Fibroblast of skin of abdomen (primary cell): ENCODE results near the gene TMEM267. TPM values are rescaled to one million over a fixed set of nuclear protein-coding genes. Genes with fewer than 3 reads are reported as not detected.
"Not testable (repeated sequence)": the region's sequence is repeated elsewhere in the genome, so short reads cannot be mapped to it uniquely, and the experiment has no call there.

Experiments used
- DNase-seq: peaks from one replicate; pipeline ENCODE4 v3.0.0-alpha.2; 2013
- polyA plus RNA-seq, 2 experiments: library from polyadenylated mRNA; unstranded; fragments of 120-200 nt; gene quantifications; one replicate each; pipeline ENCODE4 v1.2.1, GENCODE V29; 2013; ENCODE audit not compliant: insufficient read length in 2 of 2

Gene TMEM267, protein sequence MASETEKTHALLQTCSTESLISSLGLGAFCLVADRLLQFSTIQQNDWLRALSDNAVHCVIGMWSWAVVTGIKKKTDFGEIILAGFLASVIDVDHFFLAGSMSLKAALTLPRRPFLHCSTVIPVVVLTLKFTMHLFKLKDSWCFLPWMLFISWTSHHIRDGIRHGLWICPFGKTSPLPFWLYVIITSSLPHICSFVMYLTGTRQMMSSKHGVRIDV
- 23.9 TPM for polyA plus RNA-seq (2013, experiment 1 of 2; ENCODE audit: insufficient read length)
- 26.7 TPM for polyA plus RNA-seq (2013, experiment 2 of 2; ENCODE audit: insufficient read length)

DNA sequence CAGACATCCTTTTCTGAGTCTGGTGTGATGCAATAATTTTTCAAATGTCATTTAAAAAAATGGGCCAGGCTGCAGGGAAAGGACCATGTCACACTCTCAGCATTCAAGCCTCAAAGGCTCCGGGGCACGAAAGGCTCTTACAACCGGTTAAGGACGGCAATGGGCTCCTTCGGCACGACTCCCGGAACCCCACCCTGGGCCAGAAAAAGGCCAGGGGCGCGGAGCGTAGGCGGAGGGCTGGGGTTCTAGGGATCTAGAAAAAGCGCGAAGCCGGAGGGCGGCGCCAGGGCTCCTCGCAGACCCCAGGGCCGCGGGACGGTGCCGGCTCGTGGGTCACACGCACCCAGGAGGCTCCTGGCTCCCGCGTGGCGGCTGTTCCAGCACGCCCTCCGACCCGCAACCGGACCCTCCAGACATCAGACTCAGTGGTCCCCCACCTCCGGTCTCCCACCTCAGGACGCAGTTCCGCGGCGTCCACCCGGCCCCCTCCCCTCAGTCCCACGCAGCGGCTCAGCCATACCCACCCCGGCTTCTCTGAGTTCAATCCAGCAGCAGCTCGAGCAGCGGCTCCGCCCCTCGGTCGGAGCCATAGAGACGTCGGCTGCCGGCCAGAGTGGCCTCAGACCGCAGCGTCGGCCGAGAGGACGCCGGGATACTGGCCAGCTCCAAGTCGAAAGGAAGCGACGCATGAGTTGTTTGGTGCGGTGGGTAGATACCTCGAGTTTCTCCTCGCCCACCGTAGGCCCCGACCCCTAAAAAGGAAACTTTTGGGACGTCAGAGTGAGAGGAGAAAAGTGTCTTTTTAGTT lies at the start of gene TMEM267:
Gene TMEM267, minus strand, starts transcription at position 568 of the 808 bp plus-strand sequence. CDS start 29,896 bp downstream, outside the sequence.
- DNase-seq: peak; percentile 96

DNA sequence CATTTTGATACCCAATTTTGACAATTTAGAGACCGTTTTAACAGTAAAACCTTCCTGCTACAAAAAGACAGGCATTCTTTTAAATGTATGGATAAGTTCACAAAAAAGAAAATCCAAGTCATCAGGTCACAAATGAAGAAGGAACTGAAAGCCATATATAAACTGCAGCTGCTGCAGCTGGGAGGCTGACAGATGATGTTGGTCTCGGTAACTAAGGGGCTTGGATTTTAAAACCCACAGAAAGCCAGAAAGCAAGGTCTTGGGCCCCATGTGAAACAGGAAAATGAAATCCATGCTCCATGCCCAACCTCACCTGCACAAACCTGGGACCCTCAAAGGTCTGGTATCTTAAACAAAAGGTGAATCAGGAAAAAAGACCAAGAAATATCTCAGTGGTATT lies 47.0 kb upstream of the TMEM267 start:
- DNase-seq: no peak

DNA sequence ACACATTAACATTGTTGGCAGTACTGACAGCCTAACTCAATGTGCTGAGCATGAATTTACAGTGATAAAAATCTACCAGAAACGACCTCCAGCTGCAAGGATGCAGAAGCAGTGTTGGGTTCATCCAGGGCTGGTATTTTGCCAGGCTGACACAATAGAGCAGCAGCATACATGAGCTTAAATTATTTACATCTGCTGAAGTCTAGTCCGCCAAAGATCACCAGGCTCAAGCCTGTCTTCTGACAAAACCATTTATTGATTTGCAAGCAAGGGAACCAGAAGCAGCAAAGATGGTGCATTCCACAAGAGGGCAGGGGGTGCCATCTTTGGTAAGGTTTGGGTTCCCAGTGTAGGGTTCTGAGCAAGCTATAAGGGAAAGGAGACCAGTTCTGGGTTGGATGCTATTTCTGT lies 40.0 kb upstream of the TMEM267 start:
- DNase-seq: peak; percentile 27

DNA sequence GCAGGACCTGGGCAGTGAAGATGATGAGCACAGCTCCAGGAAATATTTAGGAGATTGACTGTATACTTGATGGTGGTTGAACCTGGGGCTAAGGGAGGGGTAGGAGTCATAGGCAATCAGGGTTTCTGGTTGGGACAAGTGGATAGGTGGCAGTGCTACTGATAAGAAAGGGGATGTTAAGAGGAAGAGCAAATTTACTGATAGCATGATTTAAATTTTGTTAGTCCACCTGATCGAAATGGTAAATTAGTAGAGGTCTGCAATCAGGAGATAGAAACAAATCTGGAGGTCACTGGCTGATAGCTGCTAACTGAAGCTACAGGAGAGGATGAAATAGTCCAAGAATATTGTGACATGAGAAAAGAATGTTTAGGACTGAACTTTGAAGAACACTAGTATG lies 37.0 kb upstream of the TMEM267 start:
- DNase-seq: no peak

DNA sequence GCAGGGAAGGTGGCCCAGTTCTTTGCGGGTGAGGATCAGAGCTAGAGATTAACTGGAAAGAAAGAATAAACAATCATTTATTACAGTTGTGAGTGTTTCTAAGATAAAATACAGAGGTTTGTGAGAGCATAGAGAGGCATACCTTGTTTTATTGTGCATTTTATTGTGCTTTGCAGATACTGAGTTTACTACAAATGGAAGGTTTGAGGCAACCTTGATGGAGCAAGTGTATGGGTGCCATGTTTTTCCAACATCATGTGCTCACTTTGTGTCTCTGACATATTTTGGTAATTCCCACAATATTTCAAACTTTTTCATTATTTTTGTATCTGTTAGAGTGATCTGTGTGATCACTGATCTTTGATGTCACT lies 32.0 kb upstream of the TMEM267 start:
- no peak for DNase-seq

DNA sequence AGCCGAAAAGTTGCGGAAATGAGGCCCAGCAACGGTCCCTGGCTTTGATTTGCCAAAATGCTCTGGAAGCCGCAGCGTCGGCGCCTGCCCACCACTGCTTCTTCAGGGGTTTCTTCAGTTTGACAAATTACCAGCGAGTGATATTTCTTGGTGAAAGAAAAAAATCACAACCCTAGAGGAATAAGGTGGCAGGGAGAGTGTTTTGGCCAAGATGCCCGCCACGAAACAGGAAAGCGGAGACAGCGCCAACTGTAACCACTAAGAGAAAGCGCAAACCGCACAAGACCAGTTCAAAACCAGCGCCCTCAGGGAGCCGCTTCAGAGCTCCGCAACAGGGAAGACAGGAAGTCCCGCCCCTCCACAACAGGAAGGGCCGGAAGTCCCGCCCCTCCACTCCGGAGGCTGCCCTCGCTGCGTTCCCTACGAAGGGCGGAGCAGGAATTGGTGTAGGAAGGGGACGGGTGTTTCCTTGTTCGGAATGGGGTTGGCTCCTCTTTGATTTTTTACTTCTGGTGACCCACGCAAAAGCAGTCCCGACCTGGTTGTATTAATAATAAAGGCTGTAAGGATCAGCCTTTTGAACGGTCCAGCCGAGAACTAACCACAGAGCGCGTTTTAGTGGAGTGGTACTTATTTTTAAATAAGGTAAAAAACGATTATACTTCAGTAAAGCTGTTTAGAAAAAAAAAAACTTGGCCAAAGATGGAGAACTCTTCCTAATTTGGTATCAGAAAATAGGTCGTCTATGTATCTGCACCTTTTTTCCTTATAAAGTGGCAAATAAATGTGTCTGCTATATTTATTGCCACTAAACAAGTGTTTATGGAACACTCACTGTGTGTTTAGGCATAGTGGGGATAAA lies 31.4 kb upstream of the TMEM267 start, which contains the start of gene C5orf34:
Gene C5orf34, minus strand, starts transcription at position 333 of the 862 bp plus-strand sequence. CDS start 5,809 bp downstream, outside the sequence.
- peak; percentile 96 for DNase-seq

DNA sequence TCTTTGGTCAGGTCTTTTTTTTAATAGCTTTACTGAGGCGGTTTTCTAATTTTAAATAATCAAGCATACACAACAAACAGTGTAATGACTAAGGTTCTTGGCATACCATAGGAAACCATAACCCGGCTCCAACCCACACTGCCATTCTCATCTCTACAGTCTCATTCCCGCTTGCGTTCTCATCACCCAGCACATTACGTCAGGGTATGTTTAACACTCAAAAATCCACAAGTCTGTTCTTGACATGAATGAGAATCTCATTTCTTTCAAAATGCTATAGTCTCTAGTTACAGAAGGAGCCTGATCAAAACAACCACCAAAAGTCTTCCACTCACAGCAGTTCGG lies 30.8 kb upstream of the TMEM267 start:
- peak; percentile 67 for DNase-seq

DNA sequence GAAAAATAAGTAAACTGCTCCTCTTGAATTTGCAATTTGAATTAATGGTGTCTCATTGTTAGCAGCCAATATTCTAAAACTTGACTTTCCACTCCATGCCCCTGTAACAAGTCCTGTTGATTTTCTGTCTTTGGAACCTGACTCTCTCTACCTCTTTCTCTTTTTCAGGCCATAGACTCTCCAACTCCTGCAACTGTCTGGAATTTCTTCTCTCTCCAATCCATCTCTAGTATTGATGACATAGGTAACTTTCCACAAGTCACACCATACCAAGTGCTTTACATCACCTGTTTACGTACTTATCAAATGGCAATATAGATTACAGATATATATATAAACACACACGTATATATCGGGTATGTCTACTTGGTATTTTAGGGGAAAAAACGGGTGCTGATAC lies 30.4 kb upstream of the TMEM267 start:
- DNase-seq: no peak

DNA sequence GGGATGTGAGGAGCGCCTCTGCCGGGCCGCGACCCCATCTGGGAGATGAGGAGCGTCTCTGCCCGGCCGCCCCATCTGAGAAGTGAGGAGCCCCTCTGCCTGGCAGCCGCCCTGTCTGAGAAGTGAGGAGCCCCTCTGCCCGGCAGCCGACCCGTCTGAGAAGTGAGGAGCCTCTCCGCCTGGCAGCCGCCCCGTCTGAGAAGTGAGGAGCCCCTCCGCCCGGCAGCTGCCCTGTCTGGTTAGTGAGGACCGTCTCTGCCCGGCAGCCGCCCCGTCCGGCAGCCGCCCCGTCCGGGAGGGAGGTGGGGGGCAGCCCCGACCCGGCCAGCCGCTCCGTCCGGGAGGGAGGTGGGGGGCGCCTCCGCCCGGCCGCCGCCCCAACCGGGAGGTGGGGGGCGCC lies 27.4 kb upstream of the TMEM267 start:
- DNase-seq: not testable (repeated sequence)

DNA sequence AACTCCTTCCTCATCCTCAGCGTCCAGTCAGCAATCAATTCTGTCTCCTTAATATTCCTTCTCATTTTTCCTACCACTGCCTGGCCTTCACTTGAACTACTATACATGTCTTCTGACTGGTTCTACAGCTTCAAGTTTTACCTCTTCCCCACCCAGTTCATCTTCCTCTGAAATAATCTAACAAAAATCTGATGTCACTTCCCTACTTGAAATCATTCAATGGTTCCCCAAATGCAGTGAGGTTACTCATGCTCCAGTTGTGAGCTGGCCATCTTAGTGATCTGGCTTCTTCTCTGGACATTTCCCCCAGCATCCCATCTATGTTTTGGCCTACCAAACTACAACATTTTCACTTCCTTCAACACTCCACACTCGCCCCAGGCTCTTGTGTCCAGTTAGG lies 14.9 kb upstream of the TMEM267 start:
- DNase-seq: no peak

DNA sequence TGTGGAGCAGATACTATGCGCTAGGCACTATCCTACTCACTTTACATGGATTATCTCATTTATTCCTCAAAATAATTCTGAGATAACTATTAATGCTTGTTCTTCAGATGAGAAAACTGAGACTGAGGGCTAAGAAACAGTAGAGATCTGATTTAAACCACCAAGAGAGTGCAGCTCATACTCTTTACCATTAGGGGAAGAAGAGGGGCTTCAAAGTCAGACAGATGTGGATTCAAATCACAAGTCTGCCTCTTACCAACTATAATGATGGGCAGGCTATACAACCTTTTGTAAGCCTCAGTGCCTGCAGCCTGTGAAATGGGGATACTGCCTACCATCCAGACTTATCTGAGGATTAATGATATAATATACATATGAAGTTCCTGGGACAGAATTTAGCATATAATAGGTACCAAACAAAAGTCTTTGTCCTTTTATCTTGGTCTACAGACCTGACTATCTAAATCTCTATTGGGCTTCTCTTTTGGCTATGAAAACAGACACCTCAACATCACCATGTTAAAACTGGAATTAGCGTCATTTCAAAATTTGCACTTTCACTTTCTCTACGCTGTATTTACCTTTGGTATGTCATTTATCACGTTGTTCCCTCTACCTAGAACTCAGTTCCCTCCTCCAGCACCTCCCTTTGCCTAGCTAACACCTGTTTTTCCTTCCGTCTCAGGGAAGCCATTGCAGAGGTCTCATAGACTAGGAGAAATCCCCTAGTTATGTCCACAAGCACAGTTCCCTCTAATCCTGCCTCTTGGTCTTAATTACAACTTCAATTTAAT lies 13.8 kb upstream of the TMEM267 start:
- no peak for DNase-seq

DNA sequence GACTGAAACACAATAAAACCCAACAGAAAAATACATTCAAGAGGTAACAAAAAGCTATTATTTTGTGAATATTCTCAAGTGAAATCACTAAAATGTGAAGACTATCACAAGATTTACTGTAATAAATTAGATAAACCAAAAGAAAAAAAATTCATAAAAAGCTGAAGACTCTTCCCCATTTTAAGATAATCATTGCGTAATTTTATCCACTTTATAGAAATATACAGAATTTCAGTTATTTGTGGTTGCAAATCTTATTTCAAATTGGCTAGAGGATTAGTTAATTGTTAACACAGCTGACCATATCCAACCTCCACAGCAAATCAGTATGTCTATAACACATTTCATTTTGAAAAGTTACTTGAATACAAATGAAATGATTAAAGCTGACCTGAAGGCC lies 7.7 kb upstream of the TMEM267 start:
- no peak for DNase-seq

DNA sequence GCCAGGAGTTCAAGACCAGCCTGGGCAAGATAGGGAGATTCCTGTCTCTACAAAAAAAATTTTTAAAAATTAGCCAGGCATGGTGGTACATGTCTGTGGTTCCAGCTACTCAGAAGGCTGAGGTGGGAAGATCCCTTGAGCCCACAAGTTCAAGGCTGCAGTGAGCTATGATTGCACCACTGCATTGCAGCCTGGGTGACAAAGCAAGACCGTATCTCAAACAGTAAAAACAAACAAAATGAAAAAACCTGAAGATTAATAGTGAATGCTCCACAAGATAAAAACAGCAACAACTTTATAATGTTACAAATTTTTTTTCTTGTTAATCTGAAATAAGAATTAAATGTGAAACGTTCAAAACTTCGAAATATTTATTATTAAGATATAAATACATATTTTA lies 2.7 kb upstream of the TMEM267 start:
- DNase-seq: no peak

DNA sequence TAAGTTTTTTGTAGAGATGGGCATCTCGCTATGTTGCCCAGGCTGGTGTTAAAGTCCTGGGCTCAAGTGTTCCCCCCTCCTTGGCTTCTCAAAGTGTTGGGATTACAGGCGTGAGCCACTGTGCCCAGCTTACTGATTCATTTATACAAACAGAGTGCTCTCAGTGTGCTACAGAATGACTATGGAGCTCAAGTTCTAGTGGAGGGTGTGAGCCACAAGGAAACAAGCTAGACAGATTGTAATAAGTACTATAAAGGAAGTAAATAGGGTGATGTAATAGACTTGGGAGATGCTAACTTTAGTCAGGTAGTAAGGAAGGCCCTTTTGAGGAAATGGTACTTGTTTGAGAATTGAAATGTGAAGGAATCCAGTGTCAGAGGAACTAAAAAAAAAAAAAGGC lies 1.7 kb upstream of the TMEM267 start:
- no peak for DNase-seq

DNA sequence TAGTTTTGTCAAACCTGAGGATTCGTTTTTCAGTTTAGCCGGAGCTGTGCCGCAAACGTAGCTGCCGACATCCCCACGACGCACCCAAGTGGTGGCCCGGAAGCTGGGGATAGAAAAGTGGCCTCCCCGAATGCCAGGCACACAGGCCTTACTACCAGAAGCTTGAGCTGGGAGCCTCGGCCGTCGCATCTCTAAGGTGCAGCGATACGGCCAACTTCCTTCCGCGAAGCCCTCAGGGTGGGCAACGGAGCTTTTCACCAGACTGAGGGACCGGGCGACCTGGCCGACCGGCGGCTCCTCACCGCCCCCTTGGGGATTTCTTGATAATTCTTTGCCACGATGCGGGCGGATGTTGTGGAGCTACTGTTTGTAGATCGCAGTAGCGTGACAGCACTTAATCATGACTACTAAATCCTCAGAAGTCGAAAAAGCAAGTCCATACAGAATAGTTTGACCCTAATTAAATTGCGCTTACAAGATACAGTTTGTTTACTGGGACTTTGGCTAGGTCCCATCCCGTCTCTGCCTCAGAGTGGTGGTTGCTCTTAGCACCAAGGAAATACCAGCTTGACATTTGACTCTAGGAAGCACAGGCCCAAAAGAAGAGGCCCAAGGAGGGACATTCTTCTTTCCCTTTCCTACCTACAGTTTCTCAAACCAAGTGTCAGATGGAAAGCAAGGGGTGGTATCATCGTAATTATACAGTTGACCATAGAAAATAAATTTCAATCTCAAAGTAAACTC lies 613 bp upstream of the TMEM267 start:
- peak; percentile 81 for DNase-seq

DNA sequence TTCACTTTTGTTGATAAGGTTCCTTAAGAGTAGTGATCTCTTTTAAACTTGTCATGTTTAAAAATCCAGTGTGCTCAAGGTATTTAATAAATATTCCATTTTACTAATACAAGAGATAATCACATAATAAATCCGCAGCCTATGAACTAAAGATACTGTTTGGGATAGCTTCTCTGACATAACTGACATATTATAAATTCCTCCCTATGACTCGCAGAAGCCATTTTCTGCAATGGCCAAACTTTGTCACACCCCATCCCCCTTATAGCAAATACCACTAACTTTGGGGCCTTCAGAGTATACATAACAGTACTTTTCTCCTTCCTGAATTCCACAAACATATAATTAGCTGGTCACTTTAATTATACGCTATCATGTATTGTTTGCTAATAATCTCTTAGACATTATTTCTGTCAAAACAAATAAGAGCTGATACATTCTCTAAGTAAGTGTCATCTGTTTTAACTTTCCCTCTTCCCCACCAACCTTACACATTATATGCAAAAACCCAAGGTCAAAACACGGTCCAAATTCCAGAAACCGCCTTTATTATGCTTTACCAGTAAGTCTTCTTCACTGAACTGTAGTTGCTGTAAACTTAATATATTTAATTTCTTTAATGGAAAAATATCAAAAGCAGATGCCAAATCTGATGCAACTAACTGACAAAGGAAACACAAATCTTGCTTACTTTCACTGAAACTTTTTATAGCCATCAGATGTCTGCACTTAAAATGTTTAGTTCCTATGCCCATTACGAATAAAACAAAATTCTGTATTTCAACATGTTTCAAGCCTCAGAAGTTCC lies 971 bp downstream of the TMEM267 start:
- peak; percentile 72 for DNase-seq

DNA sequence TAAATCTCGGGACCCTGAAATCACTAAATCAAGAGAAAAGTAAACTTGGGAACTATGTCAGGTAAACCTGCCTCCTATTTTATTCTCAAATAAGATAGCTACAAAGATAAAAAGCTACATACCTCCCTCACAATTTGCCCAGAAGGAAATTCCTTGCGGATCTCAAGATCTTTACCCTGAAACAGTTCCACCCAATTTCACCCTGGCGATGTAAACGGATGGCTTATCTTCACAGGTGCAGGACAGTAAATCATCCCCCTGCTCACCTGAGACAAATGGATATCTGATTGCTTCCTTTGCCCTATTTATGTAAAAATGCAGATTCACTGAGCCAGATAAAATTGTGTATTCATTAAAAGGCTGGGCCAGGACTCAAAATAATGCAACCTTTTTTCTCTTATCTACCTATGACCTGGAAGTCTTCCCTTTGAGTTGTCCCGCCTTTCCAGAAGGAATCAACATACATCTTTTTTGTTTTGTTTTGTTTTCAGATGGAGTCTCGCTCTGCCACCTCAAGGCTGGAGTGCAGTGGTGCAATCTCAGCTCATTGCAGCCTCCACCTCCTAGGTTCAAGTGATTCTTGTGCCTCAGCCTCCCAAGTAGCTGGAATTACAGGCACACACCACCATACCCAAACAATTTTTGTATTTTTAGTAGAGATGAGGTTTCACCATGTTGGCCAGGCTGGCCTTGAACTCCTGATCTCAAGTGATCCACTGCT lies 13.8 kb downstream of the TMEM267 start:
- no peak for DNase-seq

DNA sequence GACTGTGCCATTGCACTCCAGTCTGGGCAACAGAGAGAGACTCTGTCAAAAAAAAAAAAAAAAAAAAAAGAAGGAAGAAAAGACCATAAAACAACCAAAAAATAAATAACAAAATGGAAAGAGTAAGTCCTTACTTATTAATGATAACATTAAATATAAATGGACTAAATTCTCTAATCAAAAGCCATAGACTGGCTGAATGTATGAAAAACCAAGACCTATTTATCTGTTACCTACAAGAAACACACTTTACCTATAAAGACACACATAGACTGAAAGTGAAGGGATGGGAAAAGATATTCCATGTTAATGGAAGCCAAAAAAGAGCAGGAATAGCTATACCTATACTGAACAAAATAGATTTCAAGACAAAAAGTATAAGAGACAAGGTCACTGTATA lies 16.6 kb downstream of the TMEM267 start:
- DNase-seq: no peak

DNA sequence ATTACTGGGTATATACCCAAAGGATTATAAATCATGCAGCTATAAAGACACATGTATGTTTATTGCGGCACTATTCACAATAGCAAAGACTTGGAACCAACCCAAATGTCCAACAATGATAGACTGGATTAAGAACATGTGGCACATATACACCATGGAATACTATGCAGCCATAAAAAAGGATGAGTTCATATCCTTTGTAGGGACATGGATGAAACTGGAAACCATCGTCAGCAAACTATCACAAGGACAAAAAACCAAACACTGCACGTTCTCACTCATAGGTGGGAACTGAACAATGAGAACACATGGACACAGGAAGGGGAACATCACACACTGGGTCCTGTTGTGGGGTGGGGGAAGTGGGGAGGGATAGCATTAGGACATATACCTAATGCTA lies 18.2 kb downstream of the TMEM267 start:
- not testable (repeated sequence) for DNase-seq

DNA sequence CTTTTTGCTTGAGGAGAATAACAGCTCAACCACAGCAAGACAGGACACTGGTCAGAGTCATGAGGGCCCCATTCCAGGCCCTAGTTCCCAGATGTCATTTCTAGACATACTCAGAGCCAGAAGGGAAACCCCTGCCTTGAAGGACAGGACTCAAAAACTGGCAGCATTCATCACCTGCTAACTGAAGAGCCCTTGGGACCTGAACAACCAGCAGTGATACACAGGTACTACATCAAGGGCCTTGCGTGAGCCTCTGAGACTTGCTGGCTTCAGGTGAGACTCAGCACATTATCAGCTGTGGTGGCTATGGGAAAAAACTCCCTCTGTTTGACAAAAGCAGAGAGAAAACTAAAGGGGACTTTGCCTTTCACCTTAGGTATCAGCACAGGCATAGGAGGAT lies 22.6 kb downstream of the TMEM267 start:
- no peak for DNase-seq
